Activated CD8-positive, alpha-beta memory T cell treated with anti-CD3 and anti-CD28 coated beads for 24 hours (primary cell): ENCODE measurements around the gene CLSTN3.

Experiments
- DNase-seq: peaks from one replicate; pipeline ENCODE4 v3.0.0-alpha.2; 2020

Gene CLSTN3

DNA sequence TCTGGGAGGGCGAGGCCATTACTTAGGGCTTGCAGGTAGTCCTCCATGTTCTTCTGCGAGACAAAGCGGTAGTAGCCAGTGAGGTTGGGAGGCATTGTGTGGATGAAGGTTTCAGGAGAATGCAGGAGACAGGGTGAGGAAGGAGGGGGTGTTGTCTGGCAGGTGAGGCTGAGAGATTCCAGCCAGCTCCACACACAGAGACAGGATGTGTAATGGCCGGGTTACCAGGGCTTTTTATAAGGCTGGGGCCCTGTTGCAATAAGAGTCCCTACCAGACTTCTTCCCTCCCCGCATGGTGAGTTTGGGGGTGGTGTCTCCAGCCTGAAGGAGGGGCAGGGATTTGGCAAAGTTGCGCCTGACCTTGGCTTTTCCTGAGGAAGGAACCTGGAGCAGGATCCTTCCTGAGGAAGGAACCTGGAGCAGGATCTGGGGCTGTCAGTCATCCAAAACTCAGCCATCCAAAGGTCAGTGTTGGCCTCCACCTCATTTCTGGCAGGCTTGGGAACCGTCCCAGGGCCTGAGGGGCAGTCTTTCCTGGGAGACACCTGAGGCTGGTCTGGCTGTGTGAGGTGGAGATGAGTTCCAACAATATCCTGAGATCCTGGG is 1.4 kb upstream of the CLSTN3 start, which contains the start of gene RBP5:
Gene RBP5, minus strand, starts transcription at position 209 of the 606 bp plus-strand sequence. Its CDS starts 114 bp downstream, at position 95.
- DNase-seq, result no peak

DNA sequence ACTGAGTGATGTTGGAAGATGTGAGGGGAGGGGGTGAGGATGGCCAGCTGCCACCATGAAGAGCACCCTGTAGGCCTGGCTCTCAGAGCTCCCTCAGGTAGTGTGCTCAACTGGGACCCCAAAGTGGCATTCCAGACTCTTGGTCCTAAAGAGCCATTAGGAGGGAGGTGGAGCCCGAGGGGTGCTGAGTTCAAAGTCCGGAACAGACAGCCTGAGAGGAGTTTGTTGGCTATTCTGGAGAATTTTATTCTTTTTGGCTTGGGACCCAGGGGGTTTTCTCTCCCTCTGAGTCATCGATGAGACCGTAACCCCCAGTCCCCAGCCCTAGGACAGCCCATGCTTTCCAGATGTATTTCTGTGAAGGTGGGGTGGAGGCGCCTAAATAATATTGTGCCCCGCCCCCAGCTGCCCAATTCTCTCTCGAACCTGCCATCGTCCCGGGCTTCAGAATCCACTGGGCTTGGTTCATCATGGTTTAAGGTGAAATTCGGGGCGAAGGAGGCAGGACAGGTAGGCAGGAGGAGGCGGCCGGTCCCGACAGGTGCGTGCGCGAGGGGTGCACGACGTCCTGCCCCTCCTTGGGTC is 792 bp upstream of the CLSTN3 start:
- no peak for DNase-seq

DNA sequence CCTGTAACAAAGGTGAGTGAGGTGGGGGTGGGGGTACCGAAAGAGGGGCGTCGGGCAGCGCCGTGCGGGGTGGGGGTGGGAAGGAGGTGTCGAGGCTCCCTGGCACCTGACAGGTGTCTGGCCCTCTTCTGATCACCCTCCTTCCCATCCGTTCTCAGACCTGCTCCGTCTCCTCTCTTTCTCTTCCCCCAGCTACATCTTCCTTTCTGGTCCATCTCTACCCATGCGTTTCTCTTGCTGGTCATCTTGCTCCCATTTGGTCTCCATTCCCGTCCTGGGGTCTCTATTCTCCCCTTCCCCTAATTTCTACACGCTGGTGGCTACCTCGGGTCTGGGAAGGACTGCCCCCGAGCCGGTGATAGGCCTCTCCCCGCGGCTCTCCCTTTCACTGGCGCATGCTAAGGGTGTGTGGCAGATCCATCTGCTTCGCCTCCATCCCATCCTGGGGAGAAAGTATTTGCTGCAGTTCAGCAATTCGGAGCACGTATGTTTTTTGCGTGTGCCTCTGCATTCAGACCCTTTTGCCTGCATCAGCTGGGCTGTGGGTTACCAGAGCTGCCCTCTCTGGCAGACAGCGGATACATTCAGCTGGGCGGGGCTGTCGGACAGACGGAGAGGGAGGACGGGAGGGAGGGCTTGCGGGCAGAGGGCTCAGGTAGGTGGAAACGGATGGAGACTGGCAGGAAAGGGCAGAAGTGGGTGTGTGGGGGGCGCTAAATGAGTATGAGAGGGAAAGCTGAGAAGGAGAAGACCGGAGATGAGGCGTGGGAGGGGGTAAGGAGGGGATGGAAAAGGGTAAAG is 730 bp downstream of the CLSTN3 start:
- DNase-seq, result peak; percentile 78

DNA sequence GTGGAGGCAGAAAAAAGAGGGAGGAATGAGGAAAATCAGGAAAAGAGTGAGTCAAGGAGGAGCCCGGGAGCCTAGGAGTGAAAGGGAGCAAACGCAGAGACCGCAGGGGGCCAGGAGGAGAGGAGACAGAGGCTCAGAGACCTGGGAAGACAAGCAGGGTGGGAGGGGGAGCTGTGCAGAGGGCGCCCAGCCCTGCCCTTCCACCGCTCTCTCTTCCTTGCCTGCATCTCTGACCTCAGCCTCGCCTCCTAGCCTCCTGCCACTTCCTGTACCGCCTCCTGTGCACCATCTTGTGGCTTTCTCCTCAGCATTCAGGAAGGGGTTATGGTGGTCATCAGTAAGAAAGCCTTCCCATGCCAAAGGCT is 1.3 kb downstream of the CLSTN3 start:
- peak; percentile 61 for DNase-seq

DNA sequence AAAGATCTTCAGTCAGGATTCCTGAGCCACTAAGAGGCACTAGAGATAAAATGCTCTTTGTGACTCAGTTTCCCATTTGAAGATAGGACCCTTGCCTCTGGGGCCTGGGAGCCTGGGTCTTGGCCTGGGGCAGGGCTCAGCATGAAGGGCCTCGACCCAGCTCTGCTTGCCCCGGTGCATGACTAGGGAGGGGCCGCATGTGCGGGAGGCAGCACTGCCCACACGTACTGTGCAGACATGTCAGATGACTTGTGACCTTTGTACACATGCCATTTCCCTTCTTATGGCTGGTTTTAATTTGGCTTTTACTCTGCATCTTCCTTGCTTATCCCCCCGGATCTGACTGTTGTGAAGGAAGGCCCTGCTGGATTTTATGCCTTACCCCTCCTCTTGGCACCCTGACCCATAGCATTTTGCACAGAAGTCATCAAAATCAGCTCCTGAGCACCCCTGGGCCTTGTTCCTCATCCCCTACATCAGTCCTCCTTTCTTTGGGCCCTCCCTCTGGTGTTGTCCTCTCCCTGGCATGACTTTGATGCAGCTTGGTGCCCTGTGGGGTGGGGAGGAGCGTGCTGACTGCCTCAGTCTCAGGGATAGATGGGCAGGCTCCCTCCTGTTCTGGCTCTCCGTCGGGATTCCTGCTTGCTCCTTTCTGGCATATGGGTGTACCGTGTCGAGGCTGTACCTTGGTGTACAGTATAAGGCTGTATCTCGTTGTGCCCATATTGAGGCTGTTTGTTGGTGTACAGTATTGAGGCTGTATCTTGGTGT is 4.4 kb downstream of the CLSTN3 start:
- no peak for DNase-seq

DNA sequence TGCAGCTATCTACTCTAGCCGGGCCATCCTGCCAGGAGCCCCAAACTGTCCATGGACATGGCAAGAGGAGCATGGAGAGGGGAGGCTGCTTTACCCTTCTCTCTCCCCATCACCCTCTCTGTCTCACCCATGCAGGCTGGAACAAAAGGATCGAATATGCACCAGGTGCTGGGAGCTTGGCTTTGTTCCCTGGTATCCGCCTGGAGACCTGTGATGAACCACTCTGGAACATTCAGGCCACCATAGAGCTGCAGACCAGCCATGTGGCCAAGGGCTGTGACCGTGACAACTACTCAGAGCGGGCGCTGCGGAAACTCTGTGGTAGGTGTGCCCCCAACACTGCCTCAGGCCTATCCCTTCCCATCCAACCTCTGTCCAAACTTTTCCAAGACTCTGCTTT is 5.9 kb downstream of the CLSTN3 start:
- DNase-seq, result no peak

DNA sequence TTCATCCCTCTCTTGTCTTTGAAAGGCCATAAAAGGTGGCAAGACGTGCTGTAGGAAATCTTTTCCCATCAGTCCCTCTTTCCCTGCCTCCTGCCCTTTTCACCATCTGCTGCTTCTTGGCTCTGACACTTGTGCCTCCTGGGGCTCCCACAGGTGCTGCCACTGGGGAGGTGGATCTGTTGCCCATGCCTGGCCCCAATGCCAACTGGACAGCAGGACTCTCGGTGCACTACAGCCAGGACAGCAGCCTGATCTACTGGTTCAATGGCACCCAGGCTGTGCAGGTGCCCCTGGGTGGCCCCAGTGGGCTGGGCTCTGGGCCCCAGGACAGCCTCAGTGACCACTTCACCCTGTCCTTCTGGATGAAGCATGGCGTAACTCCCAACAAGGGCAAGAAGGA is 6.5 kb downstream of the CLSTN3 start:
- DNase-seq, result no peak

DNA sequence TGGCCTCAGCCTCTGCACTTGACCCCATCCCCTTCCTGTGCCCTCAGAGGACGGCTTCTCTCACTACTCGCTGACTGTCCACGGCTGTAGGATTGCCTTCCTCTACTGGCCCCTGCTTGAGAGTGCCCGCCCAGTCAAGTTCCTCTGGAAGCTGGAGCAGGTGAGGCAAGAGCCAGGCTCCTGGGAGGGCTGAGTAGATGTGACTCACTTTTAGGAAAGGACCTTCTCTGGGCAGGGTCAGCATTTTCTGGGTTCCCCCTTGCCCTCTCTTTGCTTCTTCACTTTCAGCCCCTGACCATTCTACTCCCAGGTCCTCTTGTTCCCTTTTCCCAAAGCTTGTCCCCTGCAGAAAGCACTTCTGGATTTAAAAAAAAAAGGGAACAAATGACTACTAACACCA is 7.7 kb downstream of the CLSTN3 start:
- no peak for DNase-seq

DNA sequence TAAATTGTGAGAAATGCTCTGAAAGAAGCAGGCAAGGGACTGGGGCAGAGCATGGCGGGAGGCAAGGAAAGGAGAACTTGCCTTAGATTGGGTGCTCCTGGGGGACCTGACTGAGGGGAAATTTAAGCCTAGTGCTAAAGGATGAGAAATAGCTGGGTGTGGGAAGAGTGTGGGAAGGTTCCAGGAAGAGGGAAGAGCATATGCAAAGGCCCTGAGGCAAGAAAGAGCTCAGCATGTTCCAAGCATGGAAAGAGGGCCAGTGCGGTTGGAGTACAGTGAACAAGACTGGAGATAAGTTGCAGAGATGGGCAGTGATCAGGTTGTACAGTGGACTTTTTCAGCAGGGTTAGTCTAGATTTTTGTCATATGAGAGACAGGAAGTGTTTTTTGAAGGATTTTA is 9.0 kb downstream of the CLSTN3 start:
- DNase-seq, result no peak

DNA sequence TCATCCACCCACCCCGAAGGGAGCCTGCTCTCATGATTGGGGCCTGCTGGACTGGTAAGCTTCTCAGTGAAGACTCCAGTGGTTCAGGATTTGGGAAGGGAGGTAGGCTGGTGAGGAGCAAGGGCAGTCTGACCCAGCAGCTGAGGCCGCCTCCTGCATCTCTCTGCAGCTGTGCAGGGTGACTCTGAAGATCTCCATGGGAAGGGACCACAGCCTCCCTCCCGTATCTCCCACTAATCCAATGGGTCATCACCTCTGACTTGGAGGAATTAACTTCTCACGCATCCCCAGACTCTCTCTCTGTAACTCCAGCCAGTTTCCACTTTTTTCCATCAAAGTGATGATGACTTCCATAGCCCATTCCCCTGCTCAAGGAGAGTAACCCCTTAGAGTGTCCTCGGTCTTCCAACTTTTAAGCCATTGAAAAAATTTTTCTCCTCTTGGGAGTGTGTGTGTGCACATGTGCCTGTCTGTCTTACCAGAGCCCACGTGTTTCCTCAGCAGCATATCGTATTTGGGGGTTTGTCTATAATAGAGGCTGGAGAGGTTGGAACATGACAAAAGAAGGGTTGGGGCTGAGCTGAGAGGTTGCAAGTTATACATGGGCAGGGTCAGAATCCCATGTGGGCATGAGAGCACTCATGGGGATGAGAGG is 11.3 kb downstream of the CLSTN3 start:
- DNase-seq, result no peak

DNA sequence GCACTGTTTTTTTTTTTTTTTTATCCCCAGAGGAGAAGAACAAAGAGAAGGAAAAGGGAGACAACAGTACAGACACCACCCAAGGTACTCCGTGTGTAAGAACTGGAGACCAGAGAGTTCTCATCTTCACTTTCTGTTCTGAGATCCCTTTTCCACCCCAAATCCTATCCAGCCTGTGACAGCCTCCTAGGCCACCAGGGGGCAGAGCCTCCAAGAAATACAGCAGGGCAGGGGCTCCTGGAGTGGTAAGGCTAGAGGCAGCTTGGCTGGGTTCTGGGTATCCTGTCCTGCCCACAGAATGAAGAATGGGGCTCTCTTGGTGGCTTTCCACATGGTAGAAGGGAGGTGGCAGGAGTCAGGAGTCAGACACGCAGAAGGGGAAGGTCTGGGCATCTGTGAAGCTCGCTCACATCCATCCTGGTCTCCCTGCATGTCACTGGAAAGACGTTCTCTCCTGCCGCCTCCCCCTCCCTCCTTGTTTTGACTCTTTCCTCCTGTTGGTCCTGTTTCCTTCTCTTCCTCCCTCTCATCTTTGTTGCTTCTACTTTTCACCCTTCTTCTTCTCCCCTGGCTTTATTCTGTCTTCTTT is 12.0 kb downstream of the CLSTN3 start:
- DNase-seq, result peak; percentile 79

DNA sequence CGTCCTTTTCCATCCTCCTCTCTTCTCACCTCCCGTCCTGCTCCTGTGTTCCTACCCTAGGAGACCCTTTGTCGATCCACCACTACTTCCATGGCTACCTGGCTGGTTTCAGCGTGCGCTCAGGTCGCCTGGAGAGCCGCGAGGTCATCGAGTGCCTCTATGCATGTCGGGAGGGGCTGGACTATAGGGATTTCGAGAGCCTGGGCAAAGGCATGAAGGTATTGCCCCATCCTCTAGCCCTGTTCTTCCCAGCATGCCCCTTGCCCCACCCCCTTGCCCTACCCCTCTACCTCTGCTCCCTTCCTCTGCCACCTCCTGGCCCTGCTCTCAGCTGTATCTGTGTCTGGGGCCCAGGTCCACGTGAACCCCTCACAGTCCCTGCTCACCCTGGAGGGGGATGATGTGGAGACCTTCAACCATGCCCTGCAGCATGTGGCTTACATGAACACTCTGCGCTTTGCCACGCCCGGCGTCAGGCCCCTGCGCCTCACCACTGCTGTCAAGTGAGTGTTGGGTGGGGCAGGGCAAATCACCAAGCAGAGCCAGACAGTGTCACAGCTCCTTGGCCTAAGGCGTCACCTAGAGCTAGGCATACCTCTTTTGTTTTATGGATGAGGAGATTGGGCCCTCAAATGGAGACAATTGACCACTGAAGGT is 12.8 kb downstream of the CLSTN3 start:
- DNase-seq, result no peak

DNA sequence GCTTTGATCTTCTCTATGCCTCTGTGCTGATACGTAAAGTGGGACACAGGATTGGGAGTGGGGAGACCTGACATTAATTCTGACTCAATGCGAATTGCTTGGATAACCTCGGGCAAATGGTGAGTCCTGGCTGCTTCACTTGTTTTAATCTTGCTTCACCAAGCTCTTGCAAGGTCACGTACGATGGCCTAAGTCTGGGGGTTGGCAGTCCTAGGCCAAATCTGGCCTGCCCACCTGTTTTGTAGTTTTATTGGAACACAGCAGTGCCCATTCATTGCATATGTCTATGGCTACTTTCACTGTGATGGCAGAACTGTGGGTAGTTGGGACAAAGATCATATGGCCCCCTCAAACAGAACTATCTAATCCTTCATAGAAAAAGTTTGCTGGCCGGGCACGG is 13.4 kb downstream of the CLSTN3 start:
- DNase-seq, result no peak

DNA sequence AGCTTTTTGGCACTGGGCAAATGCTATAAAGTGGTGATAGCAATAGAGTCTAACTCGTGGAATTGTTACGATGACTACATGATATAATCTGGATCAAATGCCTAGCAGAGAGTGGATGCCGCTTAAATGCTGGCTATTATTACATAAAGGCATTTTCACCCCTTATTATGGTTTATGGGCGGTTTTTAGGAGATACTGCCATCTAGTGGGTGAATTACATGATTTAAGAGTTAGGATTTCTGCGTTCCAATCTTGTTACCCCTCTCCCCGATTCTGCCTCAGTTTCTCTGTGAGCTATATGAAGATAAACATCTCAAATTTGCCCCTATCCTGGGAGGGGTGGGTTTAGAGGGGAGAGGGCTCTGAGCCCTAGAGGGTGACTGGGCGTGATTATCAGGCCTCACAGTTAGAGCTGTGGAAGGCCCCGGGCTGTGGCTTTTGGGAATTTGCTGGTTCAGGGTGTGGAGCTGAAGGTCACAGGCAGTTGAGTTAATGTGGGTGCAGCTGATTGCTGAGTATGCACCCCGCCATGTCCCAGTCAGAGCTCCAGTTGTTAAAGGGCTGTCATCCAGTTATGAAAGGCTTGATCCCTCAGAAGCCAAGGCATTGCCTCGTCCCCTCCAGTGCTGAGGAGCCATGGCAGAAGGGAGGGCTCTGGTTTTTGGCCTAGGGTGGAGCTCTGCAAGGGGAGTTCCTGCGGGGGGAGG is 14.4 kb downstream of the CLSTN3 start:
- DNase-seq, result no peak

DNA sequence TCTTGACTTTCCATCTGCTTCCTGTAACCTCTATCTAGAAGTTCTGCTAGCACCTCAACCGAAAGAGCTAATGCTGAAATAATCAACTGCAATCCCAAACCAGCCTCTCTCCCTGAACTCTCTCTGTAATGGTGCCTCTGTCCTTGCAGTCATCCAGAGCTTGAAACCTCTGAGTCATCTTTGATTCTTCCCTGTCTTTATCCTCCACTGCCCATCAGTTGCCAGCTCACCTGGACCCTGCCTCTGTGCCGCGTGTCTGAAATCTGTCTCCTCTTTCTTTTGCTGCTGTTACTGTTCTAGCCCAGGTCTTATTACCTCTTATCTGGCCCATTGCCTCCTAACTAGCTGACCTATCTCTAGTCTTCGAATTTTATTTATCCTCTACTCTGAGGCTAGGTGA is 15.5 kb downstream of the CLSTN3 start:
- no peak for DNase-seq

DNA sequence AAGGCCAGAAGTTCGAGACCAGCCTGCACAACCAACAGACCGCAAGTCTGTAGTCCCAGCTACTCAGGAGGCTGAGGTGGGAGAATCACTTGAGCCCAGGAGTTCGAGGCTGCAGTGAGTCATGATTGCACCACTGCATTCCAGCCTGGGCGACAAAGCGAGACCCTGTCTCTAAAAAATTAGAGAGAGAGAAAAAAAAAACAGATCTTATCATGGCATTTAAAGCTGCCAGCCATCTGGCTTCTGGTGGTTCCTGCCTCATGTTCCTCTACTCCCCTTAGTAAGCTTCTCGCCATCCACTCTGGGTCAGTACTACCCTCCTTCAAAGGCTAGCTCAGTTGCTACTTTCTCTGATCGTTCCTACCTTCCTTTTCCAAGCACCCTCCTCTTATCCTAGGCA is 16.1 kb downstream of the CLSTN3 start:
- DNase-seq, result no peak

DNA sequence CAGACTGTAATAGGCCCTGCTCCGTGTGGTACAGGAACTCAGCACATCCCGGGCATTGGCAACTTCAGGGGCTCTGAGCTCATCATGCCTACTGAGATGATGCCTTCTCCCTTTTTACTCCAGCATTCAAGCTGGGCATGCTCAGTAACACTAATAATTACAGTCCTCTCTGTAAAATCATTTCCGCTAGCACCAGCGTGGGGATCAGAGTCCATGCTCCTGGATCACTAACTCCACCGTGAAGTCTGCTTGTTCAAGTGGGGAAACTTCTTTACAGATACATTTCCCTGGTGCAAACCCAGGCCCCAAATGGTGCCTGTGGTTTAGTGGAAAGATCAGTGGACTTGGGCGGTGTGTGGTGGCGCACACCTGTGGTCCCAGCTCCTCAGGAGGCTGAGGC is 16.7 kb downstream of the CLSTN3 start:
- DNase-seq, result no peak

DNA sequence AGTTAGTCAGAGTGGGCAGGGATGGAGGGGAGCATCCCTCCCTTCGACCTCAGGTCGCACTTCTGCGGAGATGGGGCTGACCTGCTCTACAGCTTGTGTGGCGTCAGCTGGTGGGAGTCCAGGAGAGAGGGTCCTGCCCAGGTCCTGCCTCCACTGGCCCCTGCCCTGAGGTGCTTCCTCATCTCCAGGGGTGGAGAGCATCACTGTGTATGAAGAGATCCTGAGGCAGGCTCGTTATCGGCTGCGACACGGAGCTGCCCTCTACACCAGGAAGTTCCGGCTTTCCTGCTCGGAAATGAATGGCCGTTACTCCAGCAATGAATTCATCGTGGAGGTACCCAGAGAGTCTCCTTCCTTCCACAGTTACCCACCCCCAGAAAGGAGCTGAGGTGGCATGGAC is 20.2 kb downstream of the CLSTN3 start:
- no peak for DNase-seq

DNA sequence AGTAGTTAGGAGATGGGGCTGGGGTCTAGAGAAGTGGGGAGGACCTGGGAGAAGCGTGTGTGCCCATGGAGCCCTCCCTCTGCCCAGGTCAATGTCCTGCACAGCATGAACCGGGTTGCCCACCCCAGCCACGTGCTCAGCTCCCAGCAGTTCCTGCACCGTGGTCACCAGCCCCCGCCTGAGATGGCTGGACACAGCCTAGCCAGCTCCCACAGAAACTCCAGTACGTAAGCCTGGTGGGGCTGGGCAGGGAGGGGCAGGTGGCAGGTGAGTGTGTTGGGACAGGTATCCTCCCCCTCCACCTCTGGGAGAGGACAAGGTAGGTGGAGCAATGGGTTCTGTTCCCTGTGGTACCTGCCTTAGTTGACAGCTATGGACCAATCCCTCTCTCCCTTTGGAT is 20.7 kb downstream of the CLSTN3 start:
- DNase-seq, result no peak

DNA sequence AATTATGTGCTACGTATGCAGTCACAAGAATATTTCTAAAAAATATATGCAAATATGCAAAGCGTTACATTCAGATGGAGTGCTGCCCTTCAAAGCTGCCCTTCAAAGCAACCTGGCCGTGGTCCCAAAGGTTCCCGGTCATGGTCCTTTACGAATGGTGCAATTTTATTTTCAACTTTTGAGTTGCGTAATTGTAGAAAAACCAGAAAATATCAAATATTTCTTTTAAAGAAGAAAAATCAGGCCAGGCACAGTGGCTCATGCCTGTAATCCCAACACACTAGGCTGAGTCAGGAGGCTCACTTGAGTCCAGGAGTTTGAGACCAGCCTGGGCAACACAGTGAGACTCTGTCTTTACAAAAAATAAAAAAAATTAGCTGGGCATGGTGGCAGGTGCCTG is 21.4 kb downstream of the CLSTN3 start:
- DNase-seq, result no peak

DNA sequence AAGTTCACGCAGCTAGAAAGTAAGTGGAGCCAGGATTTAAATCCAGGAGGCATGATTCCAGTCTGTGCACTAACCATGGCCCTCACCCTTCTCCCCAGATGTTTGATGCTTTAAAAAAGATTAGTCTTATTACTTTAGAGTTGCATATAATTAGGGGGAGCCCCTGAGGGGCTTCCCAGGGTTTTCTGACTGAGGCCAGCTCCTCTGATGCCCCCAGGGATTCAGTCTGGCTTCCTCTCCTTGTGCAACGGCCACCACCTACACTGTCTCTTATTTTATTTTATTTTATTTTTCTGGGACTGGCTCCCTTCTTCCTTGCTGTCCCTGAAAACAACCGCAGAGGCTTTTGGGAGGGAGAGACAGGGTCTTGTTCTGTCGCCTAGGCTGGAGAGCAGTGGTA is 22.6 kb downstream of the CLSTN3 start:
- DNase-seq, result no peak

DNA sequence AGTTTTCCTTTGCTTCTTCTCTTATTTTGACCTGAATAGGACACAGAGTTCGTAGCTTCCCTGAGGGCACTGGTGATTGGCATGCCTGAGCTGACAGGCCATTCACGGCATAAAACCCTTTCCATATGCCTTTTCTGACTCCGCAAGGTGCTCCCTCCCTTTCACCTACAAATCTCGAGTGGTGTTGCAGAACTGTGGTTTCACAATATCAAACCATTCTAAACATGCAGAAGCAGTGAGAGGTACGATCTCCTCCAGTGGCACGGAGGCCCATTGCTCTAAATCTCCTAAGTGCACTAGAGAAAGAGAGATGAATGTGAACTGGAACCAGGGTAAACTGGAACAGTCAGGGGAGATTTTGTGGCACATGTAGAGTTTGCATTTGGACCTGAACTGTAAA is 23.9 kb downstream of the CLSTN3 start:
- no peak for DNase-seq
